ENCODE measurements around the gene RGS10.

The RGS10 gene

GRCh38 chr10:119511828-119512515 is 30.5 kb downstream of the RGS10 start:
- no peak overlapping the region for H3K27ac ChIP-seq
- no peak for TF ChIP-seq CTCF (conservative IDR thresholded peaks at IDR 0.05; ENCODE audit: low read depth)
- no peak for DNase-seq (ENCODE audit: low spot score)
- ChIA-PET POLR2A (ENCODE audit: low non-redundant PET) (no interaction called here), CTCF (interaction anchor here (0.5 kb wide), 1 partner anchor 16 kb away, joined by 3 read pairs; no protein-coding TSS in a partner anchor)

- peak; percentile 31 for DNase-seq (ENCODE audit: low spot score)
- CTCF ChIA-PET: no interaction called here
- POLR2A ChIA-PET (ENCODE audit: low non-redundant PET): no interaction called here
Measured at GRCh38 chr10:119509909-119510451, 32.5 kb downstream of the RGS10 start.

GRCh38 chr10:119507115-119507514 is 35.4 kb downstream of the RGS10 start:
- no peak for DNase-seq (ENCODE audit: low spot score)
- no peak for TF ChIP-seq CTCF (conservative IDR thresholded peaks at IDR 0.05; ENCODE audit: low read depth)
- POLR2A ChIA-PET (ENCODE audit: low non-redundant PET): no interaction called here
- no peak overlapping the region for H3K27ac ChIP-seq
- CTCF ChIA-PET: interaction anchor here (0.6 to 0.7 kb wide), 2 partner anchors 17 kb away, joined by 3 to 6 read pairs; no protein-coding TSS in a partner anchor

More at GRCh38 chr10:119509909-119510451, 32.5 kb downstream of the RGS10 start:
- peak overlapping the region; percentile 62 for H3K27ac ChIP-seq
- no peak for TF ChIP-seq CTCF (conservative IDR thresholded peaks at IDR 0.05; ENCODE audit: low read depth)

- POLR2A ChIA-PET (ENCODE audit: low non-redundant PET): no interaction called here
- DNase-seq (ENCODE audit: low spot score): no peak
- no peak for TF ChIP-seq CTCF (conservative IDR thresholded peaks at IDR 0.05; ENCODE audit: low read depth)
- CTCF ChIA-PET: interaction anchor here (0.6 to 0.7 kb wide), 3 partner anchors 16 to 113 kb away, joined by 3 read pairs; no protein-coding TSS in a partner anchor
- no peak overlapping the region for H3K27ac ChIP-seq
Measured at GRCh38 chr10:119505588-119506315, 36.8 kb downstream of the RGS10 start.

GRCh38 chr10:119505131-119505551 is 37.4 kb downstream of the RGS10 start:
- no peak overlapping the region for H3K27ac ChIP-seq
- POLR2A ChIA-PET (ENCODE audit: low non-redundant PET): no interaction called here
- DNase-seq (ENCODE audit: low spot score): no peak
- CTCF ChIA-PET: interaction anchor here (0.7 kb wide), 1 partner anchor 15 kb away, joined by 3 read pairs; no protein-coding TSS in a partner anchor
- no peak for TF ChIP-seq CTCF (conservative IDR thresholded peaks at IDR 0.05; ENCODE audit: low read depth)

GRCh38 chr10:119504651-119505050 is 37.9 kb downstream of the RGS10 start:
- no peak overlapping the region for H3K27ac ChIP-seq
- CTCF ChIA-PET: no interaction called here

More at GRCh38 chr10:119504651-119505050, 37.9 kb downstream of the RGS10 start:
- TF ChIP-seq CTCF (conservative IDR thresholded peaks at IDR 0.05; ENCODE audit: low read depth): no peak
- POLR2A ChIA-PET (ENCODE audit: low non-redundant PET): no interaction called here
- DNase-seq (ENCODE audit: low spot score): no peak

Measured in RWPE1 (cell line).